Fibroblast of mammary gland (primary cell): ENCODE measurements around the gene CDH22.

Experiments
- DNase-seq: peaks from one replicate; pipeline ENCODE4 v3.0.0-alpha.2; 2010; ENCODE audit warnings: low read depth
- H3K4me3 ChIP-seq: 2 replicates; pipeline ENCODE4 v1.5.1; 2011; ENCODE audit warnings: low read depth, mild to moderate bottlenecking, low read length, moderate library complexity; ENCODE audit not compliant: control insufficient read depth
- CTCF ChIP-seq: conservative IDR thresholded peaks from 2 replicates; pipeline ENCODE4 v1.5.1; 2011; ENCODE audit warnings: low read depth, low read length, inconsistent platforms; ENCODE audit not compliant: control insufficient read depth, insufficient read depth

CDH22 gene

GRCh38 chr20:46306743-46307138, 1.6 kb downstream of the CDH22 start:
- no peak for TF ChIP-seq CTCF
- no peak overlapping the region for H3K4me3 ChIP-seq
- no peak for DNase-seq

- H3K4me3 ChIP-seq: no peak overlapping the region
- TF ChIP-seq CTCF: no peak
- DNase-seq: no peak
Measured at GRCh38 chr20:46305973-46306360, 2.3 kb downstream of the CDH22 start.

- DNase-seq: no peak
- TF ChIP-seq CTCF: no peak
- H3K4me3 ChIP-seq: no peak overlapping the region
Measured at GRCh38 chr20:46305331-46305972, 2.8 kb downstream of the CDH22 start.

- no peak for DNase-seq
- H3K4me3 ChIP-seq: no peak overlapping the region
- TF ChIP-seq CTCF: no peak
Measured at GRCh38 chr20:46304852-46305251, 3.4 kb downstream of the CDH22 start.

- no peak for DNase-seq
- TF ChIP-seq CTCF: no peak
- no peak overlapping the region for H3K4me3 ChIP-seq
Measured at GRCh38 chr20:46304361-46304760, 3.9 kb downstream of the CDH22 start.

- no peak for TF ChIP-seq CTCF
- DNase-seq: no peak
- no peak overlapping the region for H3K4me3 ChIP-seq
Measured at GRCh38 chr20:46303176-46303956, 4.9 kb downstream of the CDH22 start.
